GM19467 (cell line): ENCODE measurements around the gene CCDC197.

ENCODE experiments used
- ATAC-seq: cut with Tn5 transposase; IDR thresholded peaks from one replicate; pipeline ENCODE4 v1.9.1; 2021; ENCODE audit warnings: mild to moderate bottlenecking, moderate library complexity; ENCODE audit not compliant: unreplicated experiment

CCDC197 gene

GRCh38 chr14:94040796-94041195, 43.7 kb downstream of the CCDC197 start:
- ATAC-seq, result no peak

DNA sequence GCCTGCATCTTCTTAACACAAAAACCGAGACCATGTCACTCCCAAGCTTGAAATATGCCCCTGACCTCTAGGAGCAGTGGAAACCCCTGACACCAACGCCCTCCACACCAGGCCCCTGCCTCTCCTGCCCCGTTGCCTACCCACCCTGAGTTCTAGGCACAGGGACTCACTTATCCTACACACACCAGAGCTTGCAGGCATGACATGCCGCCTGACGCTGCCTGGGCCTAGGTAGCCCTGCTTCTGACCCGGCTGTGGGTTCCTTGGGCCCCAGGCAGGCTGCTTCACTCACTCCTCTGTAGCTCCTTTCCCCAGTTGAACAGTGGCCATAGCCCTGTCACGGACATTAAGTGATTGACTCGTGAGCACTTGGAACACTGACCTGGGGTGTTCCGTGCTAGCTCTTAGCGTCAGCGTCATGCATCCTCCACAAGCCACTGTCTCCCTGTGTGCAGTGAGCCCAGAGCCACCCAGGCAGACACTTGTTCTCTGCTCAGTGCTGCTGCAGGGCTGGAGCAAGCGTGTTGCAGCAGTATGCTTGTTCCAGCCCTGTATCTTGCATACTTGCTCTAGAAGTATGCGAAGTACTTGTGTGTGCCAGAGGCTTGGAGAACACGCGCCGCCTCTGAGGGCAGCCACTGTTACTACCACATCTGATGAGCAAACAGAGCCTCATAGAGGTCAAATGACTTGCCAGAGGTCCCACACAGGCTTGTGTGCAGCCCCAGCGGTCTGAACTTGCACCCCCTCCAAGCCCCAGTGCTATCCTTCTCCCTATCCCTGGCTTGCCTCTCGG, 44.6 kb downstream of the CCDC197 start:
- ATAC-seq, result no peak

- no peak for ATAC-seq
Measured at GRCh38 chr14:94042433-94043091, 45.5 kb downstream of the CCDC197 start.

DNA sequence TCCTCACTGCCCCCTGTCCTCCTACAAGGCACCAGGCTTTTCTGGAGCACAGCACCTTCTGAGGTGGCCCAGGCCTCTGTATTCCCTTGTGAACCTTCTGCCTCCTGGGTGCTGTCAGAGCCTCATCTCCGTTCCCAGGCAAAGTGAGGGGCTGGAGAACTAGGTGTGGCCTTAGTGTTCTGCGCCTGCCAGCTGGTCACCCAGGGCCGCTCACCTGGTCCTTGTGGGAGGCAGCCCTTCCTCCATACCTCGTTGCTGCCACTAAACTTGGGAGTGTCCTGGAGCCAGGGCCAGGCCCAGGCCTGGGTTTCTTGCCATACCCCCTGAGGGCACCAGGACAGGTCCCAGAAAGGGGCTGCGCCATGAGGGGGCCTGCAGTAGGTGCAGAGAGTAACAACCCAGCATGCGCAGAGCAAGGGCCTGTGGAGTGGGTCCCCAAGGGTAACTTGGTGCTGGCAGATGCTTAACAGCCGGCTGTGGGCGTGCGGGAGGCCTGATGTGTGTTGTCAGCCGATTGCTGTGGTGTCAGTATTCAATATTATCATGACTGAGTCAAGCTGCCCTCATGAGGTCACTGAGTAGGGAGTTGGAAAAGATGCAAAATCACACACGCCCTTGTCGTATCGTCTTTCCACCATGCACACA, 46.1 kb downstream of the CCDC197 start:
- no peak for ATAC-seq

DNA sequence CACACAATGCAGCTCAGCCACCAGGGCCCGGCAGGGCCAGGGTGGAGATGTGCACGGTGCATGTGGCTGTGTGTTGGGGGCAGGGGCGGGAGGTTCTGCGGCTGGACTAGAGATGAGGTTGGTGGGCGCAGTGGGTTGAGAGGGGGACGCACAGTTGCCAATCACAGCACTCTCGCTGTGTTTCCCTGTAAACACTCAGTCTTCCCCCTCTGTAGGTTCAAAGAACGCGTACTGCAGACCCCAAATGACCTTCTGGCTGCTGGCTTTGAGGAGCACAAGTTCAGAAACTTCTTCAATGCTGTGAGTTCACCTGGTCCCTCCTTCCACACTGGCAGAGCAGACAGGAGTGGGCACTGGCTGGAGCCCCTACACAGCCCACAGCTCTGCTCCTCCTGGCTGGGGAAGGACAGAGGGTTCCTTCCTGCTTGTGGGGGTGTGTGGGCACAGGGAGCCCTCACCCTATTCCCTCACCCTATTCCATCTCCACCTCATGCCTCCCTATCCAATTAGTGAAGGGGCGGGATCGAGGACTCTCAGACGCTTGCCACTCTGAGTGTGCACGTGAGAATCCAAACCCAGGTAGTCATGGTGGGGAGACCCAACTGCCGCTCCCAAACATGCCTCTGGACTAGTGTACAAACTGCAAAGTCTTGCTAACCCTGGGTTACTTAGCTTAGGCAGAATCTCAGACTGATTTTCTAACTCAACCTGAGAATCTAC, 46.8 kb downstream of the CCDC197 start:
- no peak for ATAC-seq

GRCh38 chr14:94044476-94045091, 47.5 kb downstream of the CCDC197 start:
- ATAC-seq, result no peak

GRCh38 chr14:94045101-94045500, 48.0 kb downstream of the CCDC197 start:
- ATAC-seq, result no peak

DNA sequence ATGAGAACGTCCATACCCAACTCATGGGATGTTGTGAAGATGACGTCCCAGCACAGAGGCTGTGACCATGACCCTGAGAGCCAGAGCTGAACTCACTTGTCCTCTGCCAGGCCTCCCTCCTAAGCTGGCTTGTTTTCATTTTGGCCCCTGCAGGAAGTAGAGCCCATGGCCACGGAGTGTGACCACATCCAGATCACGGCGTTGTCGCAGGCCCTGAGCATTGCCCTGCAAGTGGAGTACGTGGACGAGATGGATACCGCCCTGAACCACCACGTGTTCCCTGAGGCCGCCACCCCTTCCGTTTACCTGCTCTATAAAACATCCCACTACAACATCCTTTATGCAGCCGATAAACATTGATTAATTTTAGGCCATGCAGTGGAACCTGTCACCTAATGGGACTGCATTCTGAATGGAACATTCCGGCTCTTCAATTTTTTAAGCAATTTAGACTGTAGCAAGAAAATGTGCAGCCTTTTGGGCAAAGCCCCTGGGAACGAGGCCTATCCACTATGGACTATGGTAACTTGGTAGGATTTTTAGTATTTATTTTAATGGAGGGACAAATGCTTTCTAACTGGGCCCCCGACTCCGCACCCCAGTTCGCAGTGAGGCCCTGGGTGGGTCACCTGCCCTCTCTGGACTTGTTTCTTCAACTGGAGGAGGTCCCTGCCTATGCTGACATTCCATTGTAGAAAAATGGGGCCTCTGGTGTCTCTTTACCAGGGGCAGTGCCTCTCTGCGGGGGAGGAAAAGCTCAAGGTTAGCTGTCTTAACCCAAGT, 48.7 kb downstream of the CCDC197 start:
- ATAC-seq, result no peak

DNA sequence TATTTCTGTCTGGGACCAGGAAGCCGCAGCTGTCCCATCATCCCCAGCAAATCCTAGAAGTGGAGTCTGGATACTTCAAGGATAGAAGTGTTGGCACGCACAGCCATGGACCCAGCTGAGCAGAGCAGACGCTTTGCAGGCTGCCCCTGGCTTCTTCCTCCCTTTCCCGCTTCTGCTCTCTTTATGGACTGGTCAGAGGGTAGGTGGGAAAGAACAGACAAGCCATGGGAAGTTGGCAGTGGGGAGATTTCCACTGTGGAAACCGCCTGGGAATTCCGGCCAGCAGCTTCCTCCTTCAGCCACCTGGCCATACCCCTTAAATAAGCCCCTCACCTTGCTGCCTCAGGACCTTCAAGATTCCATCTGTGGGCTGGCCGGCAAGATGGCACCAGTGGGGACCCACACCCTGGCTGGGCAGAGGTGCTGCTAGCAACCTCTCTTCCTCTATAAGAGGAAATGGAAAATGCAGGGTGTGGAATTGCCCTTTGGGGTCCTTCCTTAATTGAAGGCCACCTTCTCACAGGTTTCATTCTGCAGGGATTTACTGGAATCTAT, 49.7 kb downstream of the CCDC197 start:
- ATAC-seq, result no peak

GRCh38 chr14:94047581-94047980, 50.5 kb downstream of the CCDC197 start:
- no peak for ATAC-seq

DNA sequence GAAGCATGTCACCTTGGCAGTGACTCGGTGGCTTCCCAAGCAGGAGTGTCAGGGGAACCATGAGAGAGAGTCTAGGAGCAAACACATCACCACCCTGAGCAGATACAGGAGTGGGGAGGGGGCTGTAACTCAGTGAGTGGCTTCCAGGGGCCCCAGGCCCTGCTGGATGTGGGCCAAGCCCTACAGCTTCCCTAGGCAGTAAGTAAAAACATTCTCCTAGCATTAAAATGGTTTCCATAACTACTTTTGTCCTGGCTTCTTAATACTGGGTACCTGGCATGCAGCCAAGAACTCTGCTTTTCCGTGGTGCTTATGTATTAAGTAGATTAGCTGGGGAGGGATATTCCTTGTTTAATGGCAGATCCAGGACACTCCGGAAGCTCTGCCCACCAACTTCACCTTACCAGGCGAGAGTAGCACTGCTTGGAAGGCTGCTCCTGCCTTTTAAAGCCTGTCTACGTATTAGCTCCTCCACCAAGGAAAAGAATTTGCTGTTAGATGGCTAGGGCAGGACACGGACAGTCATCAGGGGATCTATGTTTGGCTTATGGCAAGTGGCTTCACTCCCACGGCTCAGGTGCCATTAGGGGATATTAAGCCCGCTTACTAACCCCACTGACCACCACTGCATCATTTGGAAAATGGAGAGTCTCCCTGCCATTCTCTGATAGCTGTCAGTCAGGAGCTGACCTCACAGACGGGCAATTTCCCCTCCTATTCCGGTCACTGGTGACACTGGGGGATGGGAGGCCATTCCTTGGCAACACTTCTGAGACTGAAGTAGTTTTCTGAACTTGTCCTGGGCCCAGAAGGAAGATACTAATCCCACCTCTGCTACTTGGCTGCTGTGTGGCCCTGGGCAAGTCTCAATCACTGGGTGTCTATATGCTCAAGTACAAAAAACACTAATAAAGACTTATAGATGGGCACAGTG, 51.9 kb downstream of the CCDC197 start:
- ATAC-seq, result no peak

DNA sequence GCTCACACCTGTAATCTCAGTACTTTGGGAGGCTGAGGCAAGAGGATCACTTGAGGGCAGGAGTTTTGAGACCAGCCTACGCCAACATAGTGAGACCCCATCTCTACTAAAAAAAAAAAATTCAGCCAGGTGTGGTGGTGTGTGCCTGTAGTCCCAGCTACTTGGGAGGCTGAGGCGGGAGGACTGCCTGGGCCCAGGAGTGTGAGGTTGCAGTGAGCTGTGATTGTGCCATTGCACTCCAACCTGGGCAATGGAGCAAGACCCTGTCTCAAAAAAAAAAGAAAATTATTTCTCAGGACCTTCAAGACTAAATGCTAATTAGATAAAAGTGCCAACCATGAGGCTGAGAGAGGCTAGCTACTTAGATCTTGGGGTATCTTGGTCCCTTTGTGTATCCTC, 52.5 kb downstream of the CCDC197 start:
- ATAC-seq, result no peak

- ATAC-seq, result no peak
Measured at GRCh38 chr14:94050231-94050880, 53.3 kb downstream of the CCDC197 start.

GRCh38 chr14:94051115-94051514, 54.0 kb downstream of the CCDC197 start:
- no peak for ATAC-seq

DNA sequence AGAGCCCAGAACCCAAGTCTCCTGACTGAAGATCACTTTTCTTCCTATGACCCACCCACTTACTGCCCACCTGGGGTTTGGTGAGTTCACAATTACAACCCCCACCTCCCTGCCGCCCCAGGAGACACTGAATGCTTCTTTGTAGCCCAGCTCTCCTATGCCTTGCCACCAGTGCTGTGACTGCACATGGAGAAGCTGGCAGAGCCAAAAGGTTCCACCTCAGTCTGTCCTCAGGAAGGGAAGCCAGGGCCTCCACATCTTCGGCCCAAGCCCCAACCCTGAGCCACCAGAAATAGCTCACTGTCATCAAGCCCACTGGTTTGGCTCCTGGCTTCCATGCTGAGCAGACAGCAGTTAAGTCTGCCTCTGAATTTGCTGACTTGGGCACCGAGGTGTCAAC, 54.7 kb downstream of the CCDC197 start:
- no peak for ATAC-seq

DNA sequence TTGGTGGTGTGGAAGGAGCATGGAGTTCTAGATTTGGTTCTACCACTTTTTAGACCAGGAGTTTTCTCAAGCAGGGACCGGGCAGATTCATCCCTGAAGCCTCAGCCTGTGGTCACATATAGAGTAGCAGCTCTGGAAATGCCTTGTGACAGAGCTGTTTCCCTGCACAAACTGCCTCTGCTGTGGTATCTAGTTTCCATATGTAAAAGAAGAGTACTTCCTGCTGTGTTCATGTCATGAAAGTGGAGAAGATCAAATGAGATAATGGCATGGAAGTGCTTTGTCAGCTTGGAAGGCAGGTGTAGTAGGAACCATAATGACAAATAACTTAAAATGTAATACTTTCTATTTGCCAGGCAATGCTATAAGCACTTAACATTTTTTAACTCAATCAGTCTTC, 55.1 kb downstream of the CCDC197 start:
- no peak for ATAC-seq

DNA sequence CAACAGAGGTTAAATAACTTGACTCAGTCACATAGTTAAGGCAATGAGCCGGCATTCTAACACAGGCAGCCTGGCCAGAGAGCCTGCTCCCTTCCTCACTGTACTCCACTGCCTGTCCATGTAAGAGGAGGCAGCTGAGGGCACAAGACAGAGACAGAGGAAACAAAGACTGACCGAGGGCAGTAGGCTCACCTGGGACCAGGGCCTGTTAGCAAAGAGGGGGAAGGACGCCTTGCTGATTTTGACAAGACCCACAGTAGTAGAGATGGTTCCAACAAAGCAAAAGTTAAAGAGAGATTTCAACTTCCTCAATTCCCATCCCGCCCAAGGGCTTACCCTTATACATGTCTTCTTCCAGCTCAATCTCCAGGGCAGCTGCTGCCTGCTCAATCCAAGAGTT, 55.6 kb downstream of the CCDC197 start:
- ATAC-seq, result no peak

GRCh38 chr14:94054401-94054800, 57.3 kb downstream of the CCDC197 start:
- no peak for ATAC-seq
